ENCODE measurements around the gene LSAMP. TPM values are rescaled to one million over a fixed set of nuclear protein-coding genes. Genes with fewer than 3 reads are reported as not detected.

LSAMP gene
- total RNA-seq, 1 experiment from 2014 or later = 5.7 TPM

GRCh38 chr3:116384717-116385116, 60.6 kb downstream of the LSAMP start:
- Mint-ChIP-seq H3K9me3 (0 out of 2 replicates have a peak, but pooled peaks cover 3% of the 10 kb centered on the region), H3K27me3 (ENCODE audit: low read depth) (no peaks in the 10 kb centered on the region), H3K4me1 (peaks cover 26% of the 10 kb centered on the region), H3K4me3 (no peak overlapping the region), H3K27ac (no peak overlapping the region), H3K36me3 (no peaks in the 10 kb centered on the region; the same call in 1 of the 2 replicates)
- TF ChIP-seq MYBL2 (CRISPR knock-in tag; IDR thresholded peaks at IDR 0.05) = no peak
- no peak for TF ChIP-seq CREB1 (CRISPR knock-in tag; IDR thresholded peaks at IDR 0.05)
- no peak for TF ChIP-seq FOXK1 (CRISPR knock-in tag; IDR thresholded peaks at IDR 0.05)
- no peak for TF ChIP-seq ZNF263 (CRISPR knock-in tag; IDR thresholded peaks at IDR 0.05; ENCODE audit: low read depth)
- TF ChIP-seq JUN (CRISPR knock-in tag; IDR thresholded peaks at IDR 0.05) = no peak
- no peak for TF ChIP-seq IRF2 (CRISPR knock-in tag; IDR thresholded peaks at IDR 0.05; ENCODE audit: borderline replicate concordance, low read depth)
- no peak for TF ChIP-seq CBFB (CRISPR knock-in tag; IDR thresholded peaks at IDR 0.05; ENCODE audit: low read depth)
- no peak for TF ChIP-seq HMGA2 (CRISPR knock-in tag; IDR thresholded peaks at IDR 0.05)
- TF ChIP-seq NR1H2 (CRISPR knock-in tag; IDR thresholded peaks at IDR 0.05) = no peak
- no peak for TF ChIP-seq NR2C2 (CRISPR knock-in tag; IDR thresholded peaks at IDR 0.05)
- TF ChIP-seq SP1 (CRISPR knock-in tag; conservative IDR thresholded peaks at IDR 0.05) = no peak
- no peak for TF ChIP-seq CTCF (IDR thresholded peaks at IDR 0.05)
- TF ChIP-seq USF2 (CRISPR knock-in tag; IDR thresholded peaks at IDR 0.05) = no peak
- no peak for TF ChIP-seq E2F4 (CRISPR knock-in tag; IDR thresholded peaks at IDR 0.05; ENCODE audit: borderline replicate concordance, low read depth)
- TF ChIP-seq PRDM15 (CRISPR knock-in tag; IDR thresholded peaks at IDR 0.05) = no peak
- TF ChIP-seq OVOL2 (CRISPR knock-in tag; IDR thresholded peaks at IDR 0.05; ENCODE audit: borderline replicate concordance) = no peak
- no peak for TF ChIP-seq GTF2I (CRISPR knock-in tag; conservative IDR thresholded peaks at IDR 0.05)
- no peak for TF ChIP-seq TEAD4 (CRISPR knock-in tag; IDR thresholded peaks at IDR 0.05)
- ChIA-PET CTCF (no interaction called here), POLR2A (no interaction called here)
- DNase-seq (ENCODE audit: low spot score) (no peak), ATAC-seq (no peak)

- TF ChIP-seq ATF1 (CRISPR knock-in tag; IDR thresholded peaks at IDR 0.05) (no peak), E2F5 (CRISPR knock-in tag; IDR thresholded peaks at IDR 0.05) (no peak), ZNF317 (CRISPR knock-in tag; IDR thresholded peaks at IDR 0.05; ENCODE audit: borderline replicate concordance, low read depth) (no peak), CREB1 (CRISPR knock-in tag; IDR thresholded peaks at IDR 0.05) (no peak), ZNF219 (CRISPR knock-in tag; IDR thresholded peaks at IDR 0.05; ENCODE audit: borderline replicate concordance) (no peak), USF1 (CRISPR knock-in tag; IDR thresholded peaks at IDR 0.05) (no peak), SP1 (CRISPR knock-in tag; conservative IDR thresholded peaks at IDR 0.05) (no peak), ZNF281 (CRISPR knock-in tag; IDR thresholded peaks at IDR 0.05) (no peak)
- ChIA-PET CTCF (no interaction called here), POLR2A (no interaction called here)
- peaks cover 6% of the 10 kb centered on the region; the same call in 1 of the 2 replicates for H3K4me1 Mint-ChIP-seq
- ATAC-seq (no peak), DNase-seq (ENCODE audit: low spot score) (no peak)
- no peaks in the 10 kb centered on the region for H3K9me3 Mint-ChIP-seq
- H3K27me3 Mint-ChIP-seq (ENCODE audit: low read depth) = no peaks in the 10 kb centered on the region
- H3K27ac Mint-ChIP-seq = no peak overlapping the region
- H3K36me3 Mint-ChIP-seq = no peaks in the 10 kb centered on the region
- H3K4me3 Mint-ChIP-seq = no peak overlapping the region
Measured at GRCh38 chr3:116378077-116378476, 67.2 kb downstream of the LSAMP start.
